Umbilical cord (tissue), 2 donors: ENCODE results near the gene TMEM222. TPM values are rescaled to one million over a fixed set of nuclear protein-coding genes. Genes with fewer than 3 reads are reported as not detected.

Experiments used
- DNase-seq: peaks from one replicate; pipeline ENCODE4 v3.0.0-alpha.2; 2015; ENCODE audit warnings: low spot score
- total RNA-seq: library from RNA; depleted of rRNA; stranded (reverse); fragments of >200 nt; gene quantifications from one replicate; pipeline ENCODE4 v1.2.3, GENCODE V29; 2014; ENCODE audit warnings: low replicate concordance; ENCODE audit not compliant: insufficient read depth

Gene TMEM222
- total RNA-seq, 1 donor from 2014 or later = 17.3 TPM

GRCh38 chr1:27306071-27306470 lies 15.9 kb upstream of the TMEM222 start:
- no peak for DNase-seq

- no peak for DNase-seq
Observed at GRCh38 chr1:27306892-27307761, 14.8 kb upstream of the TMEM222 start.

- DNase-seq = no peak
Observed at GRCh38 chr1:27307874-27308598, 13.9 kb upstream of the TMEM222 start.

GRCh38 chr1:27314169-27314568 lies 7.8 kb upstream of the TMEM222 start:
- DNase-seq = peak; percentile 47

DNA sequence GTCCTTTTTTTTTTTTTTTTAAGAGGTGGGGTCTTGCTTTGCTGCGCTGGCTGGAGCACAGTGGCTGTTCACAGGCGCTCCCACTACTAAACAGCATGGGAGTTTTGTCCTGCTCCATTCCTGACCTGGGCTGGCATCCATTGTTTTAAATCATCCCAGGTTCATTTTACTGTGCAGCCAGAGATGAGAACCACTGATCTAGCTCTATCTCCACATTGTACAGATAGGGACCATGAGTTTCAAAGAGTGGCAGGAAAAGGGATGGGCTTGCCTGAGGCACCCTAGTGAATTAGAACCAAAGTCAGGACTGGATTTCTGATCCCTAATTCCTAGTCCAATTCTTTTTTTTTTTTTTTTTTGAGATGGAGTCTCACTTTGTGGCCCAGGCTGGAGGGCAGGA lies 7.2 kb upstream of the TMEM222 start:
- no peak for DNase-seq

GRCh38 chr1:27316860-27317259 lies 5.1 kb upstream of the TMEM222 start:
- no peak for DNase-seq

GRCh38 chr1:27318136-27318535 lies 3.8 kb upstream of the TMEM222 start:
- DNase-seq = no peak

- peak; percentile 61 for DNase-seq
Observed at GRCh38 chr1:27318596-27318995, 3.4 kb upstream of the TMEM222 start.

GRCh38 chr1:27322569-27323240 lies 742 bp downstream of the TMEM222 start:
- no peak for DNase-seq

GRCh38 chr1:27325286-27325685 lies 3.3 kb downstream of the TMEM222 start:
- no peak for DNase-seq

- DNase-seq = no peak
Observed at GRCh38 chr1:27327964-27328363, 6.0 kb downstream of the TMEM222 start.

- no peak for DNase-seq
Observed at GRCh38 chr1:27330786-27331185, 8.8 kb downstream of the TMEM222 start.

GRCh38 chr1:27331426-27331825 lies 9.5 kb downstream of the TMEM222 start:
- DNase-seq = no peak

DNA sequence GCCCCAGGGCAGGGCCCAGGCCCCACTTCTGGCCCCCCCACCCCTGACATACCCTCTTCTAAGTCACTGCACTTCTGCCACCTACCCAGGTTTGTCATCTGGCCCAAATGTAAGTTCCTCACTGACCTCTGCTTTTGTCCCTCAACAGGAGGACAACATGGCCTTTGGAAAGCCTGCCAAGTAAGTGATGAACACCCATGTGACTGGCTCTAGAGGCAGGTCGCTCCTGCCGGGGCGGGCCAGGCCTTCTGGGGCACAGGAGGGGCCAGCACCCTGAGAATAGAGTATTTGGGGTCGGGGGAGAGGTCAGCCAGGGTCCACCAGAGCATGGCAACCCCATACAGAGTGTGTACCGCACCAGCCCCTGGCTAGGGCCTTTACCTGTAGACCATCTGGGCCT lies 10.0 kb downstream of the TMEM222 start:
- DNase-seq = no peak

- no peak for DNase-seq
Observed at GRCh38 chr1:27332536-27333281, 10.7 kb downstream of the TMEM222 start.

GRCh38 chr1:27333717-27334279 lies 11.8 kb downstream of the TMEM222 start:
- DNase-seq = no peak

- no peak for DNase-seq
Observed at GRCh38 chr1:27335506-27336422, 13.8 kb downstream of the TMEM222 start.

GRCh38 chr1:27336756-27337155 lies 14.8 kb downstream of the TMEM222 start:
- DNase-seq = no peak

DNA sequence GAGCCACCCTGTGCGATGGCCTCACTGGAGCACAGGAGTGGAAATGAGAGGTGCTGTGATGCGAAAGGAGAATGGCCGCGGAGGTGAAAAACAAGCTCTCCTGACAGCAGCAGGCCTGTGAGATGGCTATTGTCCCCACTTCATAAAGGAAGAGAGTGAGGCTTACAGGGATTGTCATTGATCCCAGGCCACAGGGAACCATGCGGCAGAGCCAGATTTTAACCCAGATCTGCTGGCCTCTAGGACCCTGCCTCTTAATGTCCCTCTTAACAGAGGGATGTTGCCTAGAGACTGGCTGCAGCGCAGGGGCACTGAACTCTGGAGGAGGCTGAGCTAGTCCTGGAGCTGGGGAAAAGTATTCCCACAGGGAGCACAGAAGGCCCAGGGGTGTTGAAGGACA lies 16.8 kb downstream of the TMEM222 start:
- DNase-seq = no peak

DNA sequence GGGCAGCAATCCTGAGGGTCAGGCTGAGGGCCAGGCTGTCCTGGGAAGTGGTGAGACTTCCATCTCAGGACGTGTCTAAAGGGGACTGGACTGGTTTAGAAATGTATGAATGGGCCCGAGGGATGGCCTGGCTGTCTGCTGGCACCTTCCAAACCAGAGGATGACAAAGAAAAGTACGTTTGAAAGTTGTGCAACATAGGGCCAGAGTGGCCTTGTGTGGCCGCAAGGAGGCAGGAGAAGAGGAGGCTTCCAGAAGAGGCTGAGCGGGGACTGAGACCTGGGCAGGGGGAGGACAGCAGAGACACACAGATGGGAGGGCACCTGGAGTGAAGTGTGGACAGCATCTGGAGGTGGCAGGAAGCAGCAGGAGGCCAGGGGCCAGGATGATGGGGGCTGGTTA lies 17.2 kb downstream of the TMEM222 start:
- no peak for DNase-seq
